SU-DHL-6 (cell line): ENCODE data around the gene HSD3B7.

Experiments
- H2AFZ ChIP-seq: fragments of 200-600 bp; sonication (generic); 2 replicates; pipeline ENCODE4 v1.6.1; 2014; ENCODE audit warnings: low read depth, mild to moderate bottlenecking, moderate library complexity, mixed read lengths, antibody characterized with exemption, low read length; ENCODE audit not compliant: severe bottlenecking
- H3F3A ChIP-seq: fragments of 200-600 bp; shearing (Covaris generic); 2 replicates; pipeline ENCODE4 v1.6.0; 2016; ENCODE audit warnings: antibody characterized with exemption, mild to moderate bottlenecking; ENCODE audit not compliant: insufficient read depth
- H3K27ac ChIP-seq: fragments of 200-600 bp; sonication (generic); 2 replicates; pipeline ENCODE4 v1.5.1; 2016; ENCODE audit warnings: low read depth, mild to moderate bottlenecking, low read length, moderate library complexity, mixed read lengths
- H3K27me3 ChIP-seq: fragments of 200-600 bp; sonication (generic), shearing (Covaris generic); 2 replicates; pipeline ENCODE4 v1.6.0; 2014; ENCODE audit warnings: mild to moderate bottlenecking, low read length
- H3K36me3 ChIP-seq: fragments of 200-600 bp; sonication (generic); 2 replicates; pipeline ENCODE4 v1.6.1; 2014; ENCODE audit warnings: mild to moderate bottlenecking, low read length, mixed read lengths
- H3K4me2 ChIP-seq: fragments of 300-600, 200-600 bp; shearing (Covaris generic), sonication (generic); 2 replicates; pipeline ENCODE4 v1.6.0; 2014; ENCODE audit warnings: low read length, low read depth, mild to moderate bottlenecking; ENCODE audit not compliant: poor library complexity, severe bottlenecking
- H3K4me3 ChIP-seq: fragments of 200-600 bp; sonication (generic); 2 replicates; pipeline ENCODE4 v1.5.1; 2014; ENCODE audit warnings: antibody characterized with exemption, low read length, mild to moderate bottlenecking, mixed read lengths; ENCODE audit not compliant: insufficient read depth, poor library complexity, severe bottlenecking
- H3K79me2 ChIP-seq: fragments of 200-600 bp; sonication (generic); 2 replicates; pipeline ENCODE4 v1.6.1; 2014; ENCODE audit warnings: mild to moderate bottlenecking, low read length, moderate library complexity; ENCODE audit not compliant: insufficient read depth
- H3K9ac ChIP-seq: fragments of 200-600 bp; sonication (generic); 2 replicates; pipeline ENCODE4 v1.7.0; 2014; ENCODE audit warnings: mild to moderate bottlenecking, low read length
- H3K9me2 ChIP-seq: fragments of 200-600 bp; sonication (generic); replicated peaks from 2 replicates; pipeline ENCODE4 v1.6.1; 2014; ENCODE audit warnings: low read length; ENCODE audit not compliant: insufficient read depth
- H3K9me3 ChIP-seq: fragments of 200-600 bp; sonication (generic); 2 replicates; pipeline ENCODE4 v1.6.1; 2014; ENCODE audit warnings: low read length, mixed read lengths; ENCODE audit not compliant: insufficient read depth
- H4K20me1 ChIP-seq: fragments of 200-600 bp; sonication (generic); 2 replicates; pipeline ENCODE4 v1.6.1; 2014; ENCODE audit warnings: low read depth, mild to moderate bottlenecking, antibody characterized with exemption, low read length, moderate library complexity, mixed read lengths
- CTCF ChIP-seq: fragments of 200-600 bp; sonication (generic); IDR thresholded peaks from one replicate; pipeline ENCODE4 v1.5.1; 2017; ENCODE audit warnings: antibody characterized with exemption, mild to moderate bottlenecking, low read length, moderate library complexity; ENCODE audit not compliant: insufficient read depth, poor library complexity, severe bottlenecking
- EZH2phosphoT487 ChIP-seq: fragments of 200-600 bp; sonication (generic), shearing (Covaris generic); conservative IDR thresholded peaks from 2 replicates; pipeline ENCODE4 v1.6.1; 2018; ENCODE audit warnings: mild to moderate bottlenecking, antibody characterized with exemption, low read length, moderate library complexity, mixed read lengths

The HSD3B7 gene

GRCh38 chr16:31029272-31029671, 44.3 kb downstream of the HSD3B7 start:
- Histone ChIP-seq H4K20me1 (no peaks in the 10 kb centered on the region), H3K27ac (no peak overlapping the region), H3K79me2 (no peaks in the 10 kb centered on the region), H3K4me3 (no peak overlapping the region), H3F3A (peaks cover 10% of the 10 kb centered on the region), H3K4me2 (no peak overlapping the region), H2AFZ (no peak overlapping the region), H3K27me3 (no peaks in the 10 kb centered on the region), H3K9me2 (no peaks in the 10 kb centered on the region), H3K9me3 (no peaks in the 10 kb centered on the region), H3K36me3 (no peaks in the 10 kb centered on the region), H3K9ac (no peak overlapping the region)
- no peak for TF ChIP-seq EZH2phosphoT487
- no peak for TF ChIP-seq CTCF

GRCh38 chr16:31031276-31031675, 46.3 kb downstream of the HSD3B7 start:
- Histone ChIP-seq H3K4me3 (no peak overlapping the region), H3K9me2 (no peaks in the 10 kb centered on the region), H3F3A (peaks cover 10% of the 10 kb centered on the region), H2AFZ (no peak overlapping the region), H3K27ac (no peak overlapping the region), H3K79me2 (no peaks in the 10 kb centered on the region), H3K9ac (no peak overlapping the region), H3K9me3 (no peaks in the 10 kb centered on the region), H4K20me1 (no peaks in the 10 kb centered on the region), H3K27me3 (no peaks in the 10 kb centered on the region), H3K4me2 (no peak overlapping the region), H3K36me3 (no peaks in the 10 kb centered on the region)
- TF ChIP-seq CTCF = no peak
- TF ChIP-seq EZH2phosphoT487 = no peak

GRCh38 chr16:31032736-31033708, 48.0 kb downstream of the HSD3B7 start, which contains the start of gene STX4:
Gene STX4 (plus strand): TSS chr16:31033558. CDS start chr16:31033806, 248 bp downstream.
- Histone ChIP-seq H3F3A (peaks cover 10% of the 10 kb centered on the region), H4K20me1 (no peaks in the 10 kb centered on the region), H3K4me3 (peak within 1 kb of the TSS; percentile 92), H3K9me2 (no peaks in the 10 kb centered on the region), H2AFZ (peak within 1 kb of the TSS; percentile 79), H3K9me3 (no peaks in the 10 kb centered on the region), H3K4me2 (peak within 1 kb of the TSS; percentile 69), H3K79me2 (no peaks in the 10 kb centered on the region), H3K27me3 (no peaks in the 10 kb centered on the region), H3K36me3 (no peaks in the 10 kb centered on the region), H3K9ac (peak within 1 kb of the TSS; percentile 65), H3K27ac (peak within 1 kb of the TSS; percentile 53)
- no peak for TF ChIP-seq EZH2phosphoT487
- no peak for TF ChIP-seq CTCF
